HEK293T (cell line): ENCODE measurements around the gene LEFTY2.
"Not testable (repeated sequence)": the region's sequence is repeated elsewhere in the genome, so short reads cannot be mapped to it uniquely, and the experiment has no call there.

ENCODE experiments used
- CTCF ChIA-PET: fragments of 350-600 bp; formaldehyde crosslinking; extraction: SDS; loops from one replicate; lab custom pipeline; 2021; ENCODE audit warnings: antibody characterized with exemption, inconsistent platforms; lab: Yijun Ruan, JAX
- POLR2A ChIA-PET: fragments of 350-600 bp; formaldehyde crosslinking; extraction: SDS; loops from one replicate; lab custom pipeline; 2020; ENCODE audit warnings: antibody characterized with exemption, inconsistent platforms; lab: Yijun Ruan, JAX
- DNase-seq: peaks from one replicate; pipeline ENCODE4 v3.0.0; 2012; ENCODE audit warnings: mixed read lengths; ENCODE audit errors: extremely low spot score
- ARNT ChIP-seq: fragments of 450-650 bp; IDR thresholded peaks from 2 replicates; pipeline ENCODE4 v1.6.1; 2017; ENCODE audit warnings: mild to moderate bottlenecking
- BHLHE40 ChIP-seq: fragments of 450-650 bp; IDR thresholded peaks from 2 replicates; pipeline ENCODE4 v1.6.1; 2016; ENCODE audit warnings: mild to moderate bottlenecking, moderate library complexity, borderline replicate concordance
- CTBP1 ChIP-seq: fragments of 450-650 bp; IDR thresholded peaks from 2 replicates; pipeline ENCODE4 v1.6.1; 2016; ENCODE audit warnings: borderline replicate concordance
- ELF4 ChIP-seq: fragments of 450-650 bp; IDR thresholded peaks from 2 replicates; pipeline ENCODE4 v1.6.1; 2017; ENCODE audit warnings: antibody characterized with exemption
- FOXA1 ChIP-seq: fragments of 450-650 bp; IDR thresholded peaks from 2 replicates; pipeline ENCODE4 v1.6.1; 2016; ENCODE audit warnings: mild to moderate bottlenecking
- FOXK2 ChIP-seq: fragments of 450-650 bp; IDR thresholded peaks from 2 replicates; pipeline ENCODE4 v1.6.1; 2016; ENCODE audit warnings: mild to moderate bottlenecking
- FOXM1 ChIP-seq: fragments of 450-650 bp; IDR thresholded peaks from 2 replicates; pipeline ENCODE4 v1.6.1; 2017; ENCODE audit warnings: mild to moderate bottlenecking, borderline replicate concordance
- HDGF ChIP-seq: fragments of 450-650 bp; IDR thresholded peaks from 2 replicates; pipeline ENCODE4 v1.6.1; 2017; ENCODE audit warnings: antibody characterized with exemption, borderline replicate concordance
- L3MBTL2 ChIP-seq: fragments of 450-650 bp; conservative IDR thresholded peaks from 2 replicates; pipeline ENCODE4 v1.6.1; 2016; ENCODE audit warnings: mild to moderate bottlenecking
- LEF1 ChIP-seq: fragments of 450-650 bp; IDR thresholded peaks from 2 replicates; pipeline ENCODE4 v1.6.1; 2017; ENCODE audit warnings: mild to moderate bottlenecking, borderline replicate concordance
- NFRKB ChIP-seq: fragments of 450-650 bp; IDR thresholded peaks from 2 replicates; pipeline ENCODE4 v1.6.1; 2016; ENCODE audit warnings: mild to moderate bottlenecking, moderate library complexity
- PKNOX1 ChIP-seq: fragments of 450-650 bp; IDR thresholded peaks from 2 replicates; pipeline ENCODE4 v1.6.1; 2016
- SP1 ChIP-seq: fragments of 450-650 bp; IDR thresholded peaks from 2 replicates; pipeline ENCODE4 v1.6.1; 2017
- SUZ12 ChIP-seq: fragments of 450-650 bp; IDR thresholded peaks from 2 replicates; pipeline ENCODE4 v1.6.1; 2016; ENCODE audit warnings: mild to moderate bottlenecking
- TARDBP ChIP-seq: fragments of 450-650 bp; IDR thresholded peaks from 2 replicates; pipeline ENCODE4 v1.6.1; 2016
- ZNF384 ChIP-seq: fragments of 450-650 bp; IDR thresholded peaks from 2 replicates; pipeline ENCODE4 v1.6.1; 2016

The LEFTY2 gene

GRCh38 chr1:225941187-225941941 lies at the start of gene LEFTY2:
Gene LEFTY2 (minus strand): TSS chr1:225941220. CDS start chr1:225941140, 80 bp downstream.
- ChIA-PET POLR2A (interaction anchor here (0.8 to 7.2 kb wide), 6 partner anchors 10 to 514 kb away, joined by 3 to 38 read pairs (median 5); partner anchors contain the start of genes PYCR2, SRP9 and TMEM63A), CTCF (interaction anchor here (1.0 kb wide), 1 partner anchor 467 kb away, joined by 4 read pairs; no protein-coding TSS in a partner anchor)
- no peak for TF ChIP-seq ZNF384
- TF ChIP-seq NFRKB = no peak
- no peak for DNase-seq

GRCh38 chr1:225987491-225988316 lies 46.7 kb upstream of the LEFTY2 start:
- CTCF ChIA-PET = interaction anchor here (0.6 to 2.8 kb wide), 14 partner anchors 9 to 513 kb away, joined by 3 to 23 read pairs (median 4); no protein-coding TSS in a partner anchor
- TF ChIP-seq SP1 (no peak), ARNT (no peak), ELF4 (no peak), PKNOX1 (no peak), BHLHE40 (no peak), FOXM1 (no peak), SUZ12 (no peak), NFRKB (no peak)
- DNase-seq = no peak
- POLR2A ChIA-PET = interaction anchor here (0.7 to 2.1 kb wide), 5 partner anchors 12 to 220 kb away, joined by 3 to 13 read pairs (median 4); partner anchors contain the start of genes H3-3A and SDE2

GRCh38 chr1:225981714-225982113 lies 40.7 kb upstream of the LEFTY2 start:
- CTCF ChIA-PET = interaction anchor here (0.6 kb wide), 1 partner anchor 27 kb away, joined by 3 read pairs; no protein-coding TSS in a partner anchor
- TF ChIP-seq SUZ12 (no peak), HDGF (no peak), ZNF384 (no peak), LEF1 (no peak), FOXM1 (no peak), FOXA1 (no peak)
- DNase-seq = no peak
- POLR2A ChIA-PET = no interaction called here

DNA sequence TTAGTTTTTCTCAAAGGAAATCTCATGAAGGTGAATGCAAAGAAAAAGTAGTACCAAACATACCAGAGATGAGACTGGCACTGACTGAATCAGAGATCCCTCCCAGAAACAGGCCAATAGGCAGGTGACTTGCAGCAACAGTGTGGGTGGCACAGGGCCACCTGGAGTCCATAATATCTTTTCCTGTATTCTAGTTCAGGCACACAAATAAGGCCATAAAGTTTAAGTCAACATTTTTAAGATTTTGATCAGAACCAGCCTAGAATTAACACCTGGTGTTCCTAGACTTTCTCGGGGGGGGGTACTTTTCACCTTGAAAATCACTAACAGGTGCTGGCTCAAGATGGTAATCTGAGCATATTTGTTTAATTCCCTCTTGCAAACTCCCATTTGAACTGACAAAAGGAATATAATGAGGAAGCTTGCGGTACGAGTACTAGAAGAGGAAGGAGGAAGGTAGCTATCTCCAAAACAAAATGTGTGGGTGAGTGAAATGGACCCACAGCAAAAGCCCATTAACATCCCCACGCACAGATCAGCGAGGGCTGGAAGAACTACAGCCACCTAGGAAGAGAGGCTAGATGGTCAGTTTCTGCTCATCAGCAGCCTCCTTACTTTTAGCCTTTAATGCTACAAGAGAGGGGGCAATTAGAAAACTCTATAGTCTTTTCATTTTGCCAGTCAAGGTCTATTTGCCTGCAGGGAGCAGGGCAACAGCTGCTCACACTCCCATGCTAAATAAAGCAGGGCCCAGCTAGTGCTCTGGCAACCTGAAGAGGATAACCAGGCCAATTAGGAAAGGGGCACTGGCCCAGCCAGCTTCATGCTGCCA lies 39.2 kb upstream of the LEFTY2 start:
- no peak for DNase-seq
- ChIA-PET CTCF (interaction anchor here (0.9 kb wide), 1 partner anchor 506 kb away, joined by 4 read pairs; no protein-coding TSS in a partner anchor), POLR2A (interaction anchor here (1.0 to 1.3 kb wide), 2 partner anchors 19 to 82 kb away, joined by 3 to 4 read pairs; partner anchors contain the start of genes H3-3A and SDE2)
- no peak for TF ChIP-seq NFRKB
- no peak for TF ChIP-seq FOXM1

- ChIA-PET POLR2A (no interaction called here), CTCF (interaction anchor here (0.6 to 1.8 kb wide), 4 partner anchors 8 to 505 kb away, joined by 3 to 6 read pairs (median 4); no protein-coding TSS in a partner anchor)
- no peak for DNase-seq
- TF ChIP-seq FOXA1 (no peak), HDGF (no peak), CTBP1 (no peak), FOXK2 (no peak), LEF1 (no peak), SUZ12 (no peak), TARDBP (no peak), ZNF384 (no peak), L3MBTL2 (no peak), SP1 (no peak), BHLHE40 (no peak), FOXM1 (no peak)
Observed at GRCh38 chr1:225979421-225979820, 38.4 kb upstream of the LEFTY2 start.

GRCh38 chr1:225977937-225978748 lies 37.1 kb upstream of the LEFTY2 start:
- CTCF ChIA-PET = interaction anchor here (0.7 to 1.8 kb wide), 2 partner anchors 9 to 503 kb away, joined by 4 to 6 read pairs; no protein-coding TSS in a partner anchor
- no peak for TF ChIP-seq ARNT
- TF ChIP-seq FOXK2 = no peak
- no peak for TF ChIP-seq SUZ12
- TF ChIP-seq ZNF384 = no peak
- TF ChIP-seq SP1 = no peak
- no peak for TF ChIP-seq PKNOX1
- no peak for TF ChIP-seq BHLHE40
- TF ChIP-seq CTBP1 = no peak
- no peak for TF ChIP-seq TARDBP
- no peak for TF ChIP-seq LEF1
- TF ChIP-seq HDGF = no peak
- POLR2A ChIA-PET = no interaction called here
- no peak for DNase-seq

DNA sequence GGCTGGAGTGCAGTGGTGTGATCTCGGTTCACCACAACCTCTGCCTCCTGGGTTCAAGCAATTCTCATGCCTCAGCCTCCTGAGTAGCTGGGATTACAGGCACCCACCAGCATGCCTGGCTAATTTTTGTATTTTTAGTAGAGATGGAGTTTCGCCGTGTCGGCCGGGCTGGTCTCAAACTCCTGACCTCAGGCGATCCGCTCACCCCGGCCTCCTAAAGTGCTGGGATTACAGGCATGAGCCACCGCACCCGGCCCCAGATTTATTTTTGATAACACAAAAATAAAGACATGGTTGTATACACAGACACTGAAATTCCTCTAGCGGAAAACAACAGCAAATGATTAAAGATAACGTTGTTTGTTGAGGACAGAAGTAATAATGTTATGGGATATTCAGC lies 34.1 kb upstream of the LEFTY2 start:
- CTCF ChIA-PET = interaction anchor here (0.9 to 2.0 kb wide), 5 partner anchors 13 to 501 kb away, joined by 3 to 8 read pairs (median 4); no protein-coding TSS in a partner anchor
- DNase-seq, POLR2A ChIA-PET: not testable (repeated sequence)
